GM12875 (cell line): Measurements from ENCODE around the gene SLIT1.

Experiments
- H3K4me3 ChIP-seq: one replicate; pipeline ENCODE4 v1.5.1; 2011; ENCODE audit warnings: low read depth, low read length, control low read depth
- TF ChIP-seq, protein P1 (sequence below): IDR thresholded peaks from 2 replicates; pipeline ENCODE4 v1.5.1; 2011; ENCODE audit warnings: low read depth, mild to moderate bottlenecking, control low read depth, inconsistent platforms, low read length, moderate library complexity, borderline replicate concordance; ENCODE audit not compliant: insufficient read depth

Gene SLIT1

DNA sequence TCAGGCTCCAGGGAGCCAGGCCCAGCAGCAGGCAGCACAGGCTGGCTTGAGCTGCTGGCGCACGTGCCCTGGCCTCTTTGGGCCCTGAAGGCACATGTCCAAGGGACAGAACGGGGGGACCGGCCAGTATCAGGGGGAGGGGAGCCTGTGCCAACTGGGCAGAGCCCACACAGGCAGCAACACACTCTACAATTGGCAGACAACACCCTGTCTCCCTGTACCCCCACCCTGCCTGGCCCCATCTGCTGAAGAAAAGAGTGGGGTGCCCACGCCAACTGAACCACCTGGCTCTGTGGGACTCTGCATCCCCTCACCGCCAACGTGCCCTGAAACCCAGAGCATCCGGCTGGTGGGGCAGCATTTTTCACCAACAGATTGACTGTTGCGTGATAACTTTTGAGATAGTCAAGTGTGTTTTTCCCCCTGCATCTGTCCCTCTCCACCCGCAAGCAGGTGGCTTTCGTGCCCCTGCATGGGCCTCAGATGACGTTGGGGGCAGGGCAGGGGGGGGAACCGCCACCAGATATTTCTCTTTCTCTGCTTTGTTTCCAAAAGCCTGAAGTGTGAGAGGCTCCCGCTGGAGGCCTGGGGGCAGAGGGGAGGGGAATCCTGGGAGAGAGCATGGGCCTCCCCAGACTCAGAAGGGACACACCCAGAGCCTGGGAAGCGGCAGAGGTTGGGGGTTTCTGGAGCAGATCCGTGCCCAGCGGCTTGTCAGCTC lies 21.8 kb downstream of the SLIT1 start:
- TF ChIP-seq, protein P1, sequence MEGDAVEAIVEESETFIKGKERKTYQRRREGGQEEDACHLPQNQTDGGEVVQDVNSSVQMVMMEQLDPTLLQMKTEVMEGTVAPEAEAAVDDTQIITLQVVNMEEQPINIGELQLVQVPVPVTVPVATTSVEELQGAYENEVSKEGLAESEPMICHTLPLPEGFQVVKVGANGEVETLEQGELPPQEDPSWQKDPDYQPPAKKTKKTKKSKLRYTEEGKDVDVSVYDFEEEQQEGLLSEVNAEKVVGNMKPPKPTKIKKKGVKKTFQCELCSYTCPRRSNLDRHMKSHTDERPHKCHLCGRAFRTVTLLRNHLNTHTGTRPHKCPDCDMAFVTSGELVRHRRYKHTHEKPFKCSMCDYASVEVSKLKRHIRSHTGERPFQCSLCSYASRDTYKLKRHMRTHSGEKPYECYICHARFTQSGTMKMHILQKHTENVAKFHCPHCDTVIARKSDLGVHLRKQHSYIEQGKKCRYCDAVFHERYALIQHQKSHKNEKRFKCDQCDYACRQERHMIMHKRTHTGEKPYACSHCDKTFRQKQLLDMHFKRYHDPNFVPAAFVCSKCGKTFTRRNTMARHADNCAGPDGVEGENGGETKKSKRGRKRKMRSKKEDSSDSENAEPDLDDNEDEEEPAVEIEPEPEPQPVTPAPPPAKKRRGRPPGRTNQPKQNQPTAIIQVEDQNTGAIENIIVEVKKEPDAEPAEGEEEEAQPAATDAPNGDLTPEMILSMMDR: no peak
- H3K4me3 ChIP-seq: no peak overlapping the region

DNA sequence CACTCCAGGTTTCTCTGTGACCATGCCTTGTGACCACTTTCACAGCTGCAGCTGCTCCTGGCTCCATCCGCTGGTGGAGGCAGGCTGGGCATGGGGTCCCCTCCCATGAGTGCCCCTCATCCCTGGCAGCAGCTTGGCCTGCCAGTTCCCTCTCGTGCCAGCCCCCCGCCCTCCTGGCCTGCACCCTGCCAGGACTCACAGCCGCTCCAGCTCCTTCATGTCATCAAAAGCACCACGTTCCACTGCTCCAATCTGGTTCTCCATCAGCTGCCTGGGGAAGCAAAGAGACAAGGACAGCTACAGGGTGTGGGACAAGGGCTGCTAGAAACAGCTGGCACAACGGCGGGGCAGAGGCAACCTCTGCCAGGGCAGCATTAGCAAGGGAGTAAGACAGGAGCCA lies 22.6 kb downstream of the SLIT1 start:
- no peak overlapping the region for H3K4me3 ChIP-seq
- TF ChIP-seq, protein P1: no peak

DNA sequence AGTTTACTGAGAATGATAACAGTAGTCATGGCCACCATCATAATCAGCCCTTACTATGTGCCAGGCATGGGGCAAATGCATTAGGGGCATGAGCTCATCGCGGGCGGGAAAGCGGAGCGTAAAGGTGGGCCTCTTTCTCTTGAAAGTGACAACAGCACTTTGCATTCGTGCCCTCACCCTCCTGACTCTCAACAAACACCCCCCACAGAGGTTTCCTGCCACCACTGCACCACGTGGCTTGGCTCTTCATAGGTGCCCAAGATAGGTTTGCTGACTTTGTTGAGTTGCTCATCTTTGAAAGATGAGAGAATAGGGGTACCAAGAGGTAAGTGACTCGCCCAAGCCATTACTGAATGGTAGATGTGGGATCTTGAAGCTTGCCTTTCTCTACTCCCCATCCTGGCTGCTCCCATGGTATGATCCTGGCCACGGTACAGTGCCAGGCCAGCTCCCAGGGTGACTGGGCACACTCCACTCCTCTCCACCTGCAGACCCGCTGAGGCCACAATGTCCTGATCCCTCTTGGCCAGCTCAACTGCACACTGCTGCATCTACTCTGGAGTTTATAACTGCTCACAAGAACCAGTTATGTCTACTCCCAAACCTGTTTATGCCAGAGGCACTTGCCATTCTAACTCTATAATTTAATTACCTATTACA lies 26.0 kb downstream of the SLIT1 start:
- TF ChIP-seq, protein P1: no peak
- H3K4me3 ChIP-seq: no peak overlapping the region

DNA sequence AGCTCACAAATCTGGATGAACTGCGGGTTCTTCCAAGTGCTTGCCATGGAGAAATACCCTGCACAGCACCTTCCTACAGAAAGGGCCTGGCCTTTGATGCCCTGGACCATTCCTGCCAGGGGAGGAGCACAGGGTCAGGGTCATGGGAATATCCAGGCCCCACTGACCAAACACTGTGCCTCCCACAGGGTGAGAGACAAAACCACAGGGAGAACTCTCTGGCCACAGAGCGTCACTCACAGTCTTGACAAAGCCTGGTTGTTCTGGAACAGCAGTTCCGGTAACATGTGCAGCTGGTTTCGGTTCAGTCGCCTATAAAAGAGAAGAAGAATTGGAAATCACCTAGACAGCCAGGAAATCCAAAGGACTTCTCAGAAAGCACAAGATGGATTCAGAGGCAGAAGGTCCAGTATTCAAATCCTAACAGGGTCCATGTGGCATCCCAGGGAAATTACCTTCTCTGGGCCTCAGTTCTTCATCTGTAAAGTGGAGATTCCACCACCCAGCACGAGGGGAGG lies 28.1 kb downstream of the SLIT1 start:
- no peak overlapping the region for H3K4me3 ChIP-seq
- TF ChIP-seq, protein P1: no peak

DNA sequence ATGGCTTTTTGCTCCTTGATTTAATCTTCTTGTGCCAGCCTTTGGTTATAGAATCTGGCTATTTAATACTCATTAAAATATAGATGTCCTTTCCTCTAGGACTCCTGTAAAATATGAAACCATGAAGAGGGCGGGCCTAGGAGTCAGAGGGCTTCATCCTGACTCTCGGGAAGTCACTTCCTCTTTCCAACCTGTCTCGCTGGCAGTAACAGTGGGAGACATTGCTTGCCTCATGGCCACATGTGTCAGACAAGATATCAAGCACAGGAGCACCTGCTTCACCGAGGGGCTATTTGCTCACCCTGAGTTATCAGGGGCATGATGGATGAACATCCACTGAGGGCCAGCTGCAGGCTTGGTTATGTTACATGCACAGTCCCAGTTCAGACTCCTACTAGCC lies 31.0 kb downstream of the SLIT1 start:
- no peak overlapping the region for H3K4me3 ChIP-seq
- TF ChIP-seq, protein P1: no peak

DNA sequence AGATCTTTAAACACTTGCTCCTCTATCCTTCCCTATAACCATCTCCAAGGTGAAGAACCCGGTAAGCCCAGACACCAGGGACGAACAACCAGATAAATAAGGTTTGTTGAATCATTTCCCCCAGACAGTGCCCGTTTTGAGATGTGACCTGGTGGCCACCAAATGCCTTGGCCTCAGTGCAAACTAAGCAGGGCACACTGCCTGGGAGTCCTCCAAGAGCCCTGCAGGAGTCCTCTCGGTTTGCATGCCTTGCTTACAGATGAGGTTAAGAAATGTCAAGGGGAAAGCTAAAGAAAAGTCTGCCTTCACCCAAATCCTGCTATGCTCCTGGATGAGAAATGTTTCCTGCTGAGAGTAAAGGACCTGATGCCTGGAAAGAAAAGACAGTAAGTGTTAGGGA lies 31.6 kb downstream of the SLIT1 start:
- TF ChIP-seq, protein P1: no peak
- H3K4me3 ChIP-seq: no peak overlapping the region

DNA sequence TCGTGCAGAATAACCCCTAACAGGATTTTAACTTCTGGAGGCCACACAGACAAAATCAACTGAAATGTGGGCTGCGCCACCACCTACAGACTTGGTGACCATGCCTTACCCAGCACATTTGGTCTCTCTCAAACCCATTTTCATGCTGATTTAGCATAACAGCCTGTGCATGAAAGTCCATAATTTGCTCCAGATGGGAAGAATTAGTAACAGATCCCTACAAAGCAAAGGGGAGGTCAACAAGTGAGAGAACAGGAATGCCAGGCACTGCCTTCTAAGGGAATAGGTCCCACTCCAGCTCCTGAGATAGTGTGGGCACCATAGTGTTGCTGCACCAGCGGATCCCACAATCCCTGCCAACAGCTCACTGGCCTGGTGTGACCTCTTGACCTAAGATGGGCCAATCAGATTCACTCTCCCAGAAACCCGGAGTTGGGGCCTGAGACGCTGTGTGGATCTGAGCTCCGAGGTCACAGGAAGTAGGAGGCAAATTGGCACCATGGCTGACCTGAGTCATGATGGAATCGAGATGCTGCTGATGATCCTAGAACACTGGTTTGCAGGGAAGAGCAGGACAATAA lies 32.4 kb downstream of the SLIT1 start:
- H3K4me3 ChIP-seq: no peak overlapping the region
- TF ChIP-seq, protein P1: no peak
